ENCODE data around the gene DHH.

Gene DHH

GRCh38 chr12:49057888-49058287, 36.7 kb downstream of the DHH start:
- TF ChIP-seq REST (IDR thresholded peaks at IDR 0.05; ENCODE audit: insufficient read depth in 1 of 2, low read depth in 2 of 2, low read length in 2 of 2) (no peak), FOXP2 (optimal IDR thresholded peaks at IDR 0.05; ENCODE audit: borderline replicate concordance, extremely low read depth, extremely low read length, insufficient read depth) (no peak), TAF1 (IDR thresholded peaks at IDR 0.05; ENCODE audit: borderline replicate concordance, insufficient read depth, low read length) (no peak), POLR2AphosphoS5 (IDR thresholded peaks at IDR 0.05; ENCODE audit: low read depth, low read length) (no peak), SIN3A (IDR thresholded peaks at IDR 0.05; ENCODE audit: borderline replicate concordance, insufficient read depth, low read length) (no peak)

- no peak for TF ChIP-seq REST (IDR thresholded peaks at IDR 0.05; ENCODE audit: insufficient read depth in 1 of 2, low read depth in 2 of 2, low read length in 2 of 2)
- TF ChIP-seq FOXP2 (optimal IDR thresholded peaks at IDR 0.05; ENCODE audit: borderline replicate concordance, extremely low read depth, extremely low read length, insufficient read depth) = no peak
- TF ChIP-seq SIN3A (IDR thresholded peaks at IDR 0.05; ENCODE audit: borderline replicate concordance, insufficient read depth, low read length) = peak; percentile 42; the same call in 1 of the 2 replicates
- TF ChIP-seq POLR2AphosphoS5 (IDR thresholded peaks at IDR 0.05; ENCODE audit: low read depth, low read length) = no peak
- TF ChIP-seq TAF1 (IDR thresholded peaks at IDR 0.05; ENCODE audit: borderline replicate concordance, insufficient read depth, low read length) = peak; percentile 74; the same call in 1 of the 2 replicates
Measured at GRCh38 chr12:49055978-49056754, 38.4 kb downstream of the DHH start.

- TF ChIP-seq SIN3A (IDR thresholded peaks at IDR 0.05; ENCODE audit: borderline replicate concordance, insufficient read depth, low read length) (no peak), REST (IDR thresholded peaks at IDR 0.05; ENCODE audit: insufficient read depth in 1 of 2, low read depth in 2 of 2, low read length in 2 of 2) (no peak), POLR2AphosphoS5 (IDR thresholded peaks at IDR 0.05; ENCODE audit: low read depth, low read length) (no peak), FOXP2 (optimal IDR thresholded peaks at IDR 0.05; ENCODE audit: borderline replicate concordance, extremely low read depth, extremely low read length, insufficient read depth) (no peak), TAF1 (IDR thresholded peaks at IDR 0.05; ENCODE audit: borderline replicate concordance, insufficient read depth, low read length) (no peak)
Measured at GRCh38 chr12:49055092-49055491, 39.5 kb downstream of the DHH start.

- no peak for TF ChIP-seq POLR2AphosphoS5 (IDR thresholded peaks at IDR 0.05; ENCODE audit: low read depth, low read length)
- TF ChIP-seq FOXP2 (optimal IDR thresholded peaks at IDR 0.05; ENCODE audit: borderline replicate concordance, extremely low read depth, extremely low read length, insufficient read depth) = no peak
- TF ChIP-seq REST (IDR thresholded peaks at IDR 0.05; ENCODE audit: insufficient read depth in 1 of 2, low read depth in 2 of 2, low read length in 2 of 2) = no peak
- TF ChIP-seq SIN3A (IDR thresholded peaks at IDR 0.05; ENCODE audit: borderline replicate concordance, insufficient read depth, low read length) = no peak
- TF ChIP-seq TAF1 (IDR thresholded peaks at IDR 0.05; ENCODE audit: borderline replicate concordance, insufficient read depth, low read length) = no peak
Measured at GRCh38 chr12:49054524-49054923, 40.1 kb downstream of the DHH start.

Data from PFSK-1 (cell line).